ENCODE measurements around the gene DSTYK.
"Not testable (repeated sequence)": the region's sequence is repeated elsewhere in the genome, so short reads cannot be mapped to it uniquely, and the experiment has no call there.

DSTYK gene

GRCh38 chr1:205217418-205217817 lies 5.9 kb upstream of the DSTYK start:
- no peak for DNase-seq

- DNase-seq, result no peak
Observed at GRCh38 chr1:205216588-205216987, 5.1 kb upstream of the DSTYK start.

- no peak for DNase-seq
Observed at GRCh38 chr1:205214756-205215155, 3.3 kb upstream of the DSTYK start.

GRCh38 chr1:205211839-205212536 lies 486 bp upstream of the DSTYK start:
- no peak for DNase-seq

- DNase-seq, result peak; percentile 68
Observed at GRCh38 chr1:205210756-205211168, 740 bp downstream of the DSTYK start.

- DNase-seq, result no peak
Observed at GRCh38 chr1:205208811-205209210, 2.7 kb downstream of the DSTYK start.

GRCh38 chr1:205205055-205205454 lies 6.4 kb downstream of the DSTYK start:
- no peak for DNase-seq

- no peak for DNase-seq
Observed at GRCh38 chr1:205204552-205204951, 7.0 kb downstream of the DSTYK start.

- no peak for DNase-seq
Observed at GRCh38 chr1:205199931-205200299, 11.6 kb downstream of the DSTYK start.

GRCh38 chr1:205199090-205199930 lies 12.2 kb downstream of the DSTYK start:
- no peak for DNase-seq

GRCh38 chr1:205192287-205192686 lies 19.2 kb downstream of the DSTYK start:
- DNase-seq, result no peak

- peak; percentile 99 for DNase-seq
Observed at GRCh38 chr1:205191622-205192021, 19.9 kb downstream of the DSTYK start.

GRCh38 chr1:205190845-205191577 lies 20.5 kb downstream of the DSTYK start:
- DNase-seq, result peak; percentile 93

GRCh38 chr1:205189131-205189530 lies 22.4 kb downstream of the DSTYK start:
- DNase-seq, result no peak

GRCh38 chr1:205188596-205188995 lies 22.9 kb downstream of the DSTYK start:
- DNase-seq, result peak; percentile 31

GRCh38 chr1:205188098-205188497 lies 23.4 kb downstream of the DSTYK start:
- no peak for DNase-seq

GRCh38 chr1:205187420-205187819 lies 24.1 kb downstream of the DSTYK start:
- DNase-seq, result peak; percentile 64

- no peak for DNase-seq
Observed at GRCh38 chr1:205186191-205186590, 25.3 kb downstream of the DSTYK start.

GRCh38 chr1:205183676-205184335 lies 27.7 kb downstream of the DSTYK start:
- DNase-seq, result no peak

GRCh38 chr1:205182930-205183329 lies 28.6 kb downstream of the DSTYK start:
- DNase-seq, result no peak

GRCh38 chr1:205180331-205180730 lies 31.2 kb downstream of the DSTYK start:
- not testable (repeated sequence) for DNase-seq

GRCh38 chr1:205179842-205180241 lies 31.7 kb downstream of the DSTYK start:
- no peak for DNase-seq

GRCh38 chr1:205172729-205173366 lies 38.7 kb downstream of the DSTYK start:
- DNase-seq, result no peak

Measured in NCI-H82 (cell line).